T1000 (cell line): ENCODE data around the gene HS3ST6.
"Not testable (repeated sequence)": the region's sequence is repeated elsewhere in the genome, so short reads cannot be mapped to it uniquely, and the experiment has no call there.

Experiments used
- DNase-seq: peaks from one replicate; lab custom pipeline; 2025; ENCODE audit warnings: mixed read lengths; lab: John Stamatoyannopoulos, UW

The HS3ST6 gene

DNA sequence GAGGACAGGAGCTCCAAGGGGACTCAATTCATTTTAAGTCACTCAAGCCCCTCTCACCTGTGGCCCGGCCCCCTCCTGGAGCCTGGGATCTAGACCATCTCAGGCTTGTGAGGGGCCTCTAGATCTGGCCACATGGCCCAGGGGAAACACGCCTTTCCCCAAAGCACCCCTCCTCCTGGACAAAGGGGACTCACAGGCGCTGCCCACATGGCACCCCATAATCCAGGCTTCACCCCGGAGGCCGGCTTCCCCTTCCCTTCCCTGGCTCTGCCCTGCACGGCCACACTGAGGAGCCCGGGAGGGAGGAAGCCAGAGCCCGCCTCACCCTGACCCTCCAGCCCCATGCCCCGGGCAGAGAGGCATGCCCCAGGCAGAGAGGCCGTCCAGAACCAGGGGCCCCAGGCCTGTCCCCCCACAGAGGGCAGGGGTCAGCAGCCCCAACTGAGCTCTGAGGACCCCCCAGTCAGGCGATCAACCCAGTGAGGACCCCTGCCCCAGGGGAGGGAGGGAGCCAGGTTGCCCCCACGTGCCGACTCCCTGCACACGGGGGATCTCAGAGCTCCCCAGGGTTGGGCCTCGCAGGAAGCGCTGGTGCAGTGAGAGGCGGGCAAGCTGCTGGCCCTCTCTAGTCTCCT lies 10.9 kb downstream of the HS3ST6 start:
- DNase-seq: no peak

DNA sequence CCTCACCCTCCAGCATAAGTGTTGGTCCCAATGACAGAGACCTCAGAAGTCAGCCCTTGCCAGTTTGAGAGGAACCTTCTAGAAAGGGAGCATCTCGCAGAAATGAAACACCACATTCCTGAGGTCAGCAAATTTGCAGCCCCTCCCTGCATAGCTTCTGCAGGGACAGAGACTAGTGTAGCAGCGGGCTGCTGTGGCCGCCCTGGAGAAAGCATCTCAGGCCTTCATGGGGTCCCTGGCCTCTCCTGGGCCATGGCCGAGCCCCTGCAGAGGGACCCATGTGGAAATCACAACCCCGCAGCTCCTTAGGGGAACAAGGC lies 11.4 kb downstream of the HS3ST6 start:
- no peak for DNase-seq

DNA sequence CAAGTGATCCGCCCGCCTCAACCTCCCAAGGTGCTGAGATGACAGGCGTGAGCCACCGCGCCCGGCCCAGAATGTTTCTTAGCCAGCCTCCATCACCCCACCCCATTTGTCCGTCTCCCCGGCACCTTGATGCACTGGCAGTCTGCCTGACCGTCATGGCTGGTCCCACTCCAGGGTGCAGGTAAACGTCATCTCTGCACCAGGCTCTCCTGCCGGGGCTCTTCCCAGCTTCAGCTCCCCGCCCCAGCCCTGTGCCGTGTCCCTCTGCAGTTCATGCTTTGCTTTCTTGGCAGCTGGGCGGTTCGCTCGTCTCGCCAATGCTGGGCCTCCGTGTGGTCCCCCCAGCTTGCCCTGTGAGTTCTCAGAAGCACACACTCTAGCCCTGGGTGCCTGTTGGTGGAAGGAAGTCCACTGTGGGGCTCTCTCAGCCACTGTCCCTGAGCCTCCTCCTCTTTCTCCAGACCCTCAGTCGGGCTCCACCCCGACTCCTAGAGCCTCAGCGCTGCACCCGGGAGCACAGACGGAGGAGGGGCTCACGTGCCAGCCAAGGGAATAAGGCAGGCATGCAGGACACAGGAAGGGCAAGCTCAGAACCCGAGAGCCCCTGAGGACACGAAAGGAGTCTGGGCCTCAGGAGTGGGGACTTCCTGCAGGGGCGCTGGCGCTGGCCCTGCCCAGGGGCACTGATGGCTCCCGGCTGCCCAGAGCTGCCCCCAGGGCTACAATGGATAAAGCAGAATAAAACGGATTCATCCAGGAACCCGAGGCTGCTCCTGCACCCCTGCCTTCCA lies 12.0 kb downstream of the HS3ST6 start:
- DNase-seq: no peak

DNA sequence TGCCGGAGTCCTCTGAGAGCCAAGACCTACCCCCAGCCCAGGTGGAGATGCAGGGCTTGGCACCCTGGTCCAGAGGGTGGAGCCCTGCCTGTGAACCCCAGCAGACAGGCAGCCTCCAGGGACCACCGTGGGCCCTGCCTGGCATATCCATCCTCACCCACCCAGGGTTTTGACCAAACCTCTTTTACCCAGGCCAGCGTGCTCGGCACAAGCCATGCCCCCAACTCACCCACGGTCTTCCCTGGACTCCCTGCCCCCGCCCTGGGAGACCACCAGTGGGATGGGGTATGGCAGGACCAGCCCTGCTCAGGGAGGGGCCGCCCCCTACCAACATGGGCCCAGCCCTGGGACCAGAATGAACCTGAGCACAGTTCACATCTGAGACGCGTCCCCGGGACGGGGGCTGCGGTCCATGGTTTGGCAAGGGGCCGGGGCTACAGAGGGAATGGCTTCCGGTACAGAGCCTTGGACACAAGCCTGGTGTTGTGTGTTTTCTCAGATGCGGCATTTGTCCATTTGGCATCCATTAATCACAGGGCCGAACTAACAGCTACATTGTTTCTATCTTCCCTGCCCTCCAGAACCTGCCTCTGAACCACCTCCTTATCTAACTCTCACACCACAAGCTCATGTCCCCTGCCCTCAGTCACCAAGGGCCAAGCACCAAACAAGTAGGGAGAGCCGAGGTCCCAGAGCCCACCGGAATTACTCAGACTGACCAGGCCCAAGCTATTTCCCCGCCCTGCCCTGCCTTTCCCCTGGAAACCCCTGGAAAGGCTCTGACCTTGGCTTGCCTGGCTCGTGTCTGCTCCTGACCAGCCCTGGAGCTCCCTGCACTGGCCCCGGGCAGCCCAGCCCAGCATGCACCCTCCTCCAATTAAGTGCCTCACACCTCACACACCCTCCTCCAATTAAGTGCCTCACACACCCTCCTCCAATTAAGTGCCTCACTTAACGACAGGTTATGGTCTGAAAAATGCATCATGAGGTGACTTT lies 14.1 kb downstream of the HS3ST6 start:
- DNase-seq: no peak

DNA sequence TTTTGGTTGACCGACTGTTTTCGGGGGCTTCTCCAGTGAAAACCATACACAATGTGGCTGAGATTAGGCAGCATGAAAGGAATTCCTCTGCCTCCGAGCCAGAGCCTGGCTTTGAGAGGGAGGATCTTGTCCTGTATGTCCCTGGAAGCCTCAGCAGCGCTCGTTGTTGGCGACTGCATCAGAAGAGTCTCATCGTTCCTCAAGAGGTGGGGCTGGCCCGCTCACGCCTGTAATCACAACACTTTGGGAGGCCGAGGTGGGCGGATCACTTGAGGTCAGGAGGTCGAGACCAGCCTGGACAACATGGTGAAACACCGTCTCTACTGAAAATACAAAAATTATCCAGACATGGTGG lies 15.0 kb downstream of the HS3ST6 start:
- DNase-seq: no peak

DNA sequence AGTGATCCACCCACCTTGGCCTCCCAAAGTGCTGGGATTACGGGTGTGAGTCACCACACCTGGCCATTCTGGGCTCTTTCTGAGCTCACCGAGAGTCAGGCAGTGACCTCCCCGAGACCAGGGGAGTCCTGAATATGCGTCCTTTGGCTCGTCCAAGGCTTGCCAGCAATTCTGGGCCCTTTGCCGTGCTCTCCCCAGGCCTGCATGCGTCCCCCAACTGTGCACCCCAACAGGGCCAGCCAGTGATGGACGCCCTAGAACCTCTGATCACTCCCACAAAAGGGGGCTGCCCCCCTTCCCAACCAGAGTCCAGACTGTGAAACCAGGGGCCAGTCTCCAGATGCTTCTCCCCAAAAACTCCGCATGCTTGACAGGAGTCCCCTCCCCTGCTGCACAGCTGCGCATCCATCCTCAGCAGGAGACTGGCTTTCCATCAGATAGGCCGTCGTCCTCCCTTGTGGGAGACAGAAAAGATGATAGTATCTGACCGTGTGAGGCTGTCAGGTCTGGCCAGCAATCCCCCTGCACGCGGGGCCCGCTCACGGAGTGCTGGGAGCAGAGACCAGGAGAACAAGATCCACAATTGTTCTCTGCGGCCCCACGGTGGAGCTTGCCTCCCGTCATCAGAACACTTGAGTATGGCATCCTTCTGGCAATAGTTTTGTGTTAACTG lies 15.5 kb downstream of the HS3ST6 start:
- no peak for DNase-seq

DNA sequence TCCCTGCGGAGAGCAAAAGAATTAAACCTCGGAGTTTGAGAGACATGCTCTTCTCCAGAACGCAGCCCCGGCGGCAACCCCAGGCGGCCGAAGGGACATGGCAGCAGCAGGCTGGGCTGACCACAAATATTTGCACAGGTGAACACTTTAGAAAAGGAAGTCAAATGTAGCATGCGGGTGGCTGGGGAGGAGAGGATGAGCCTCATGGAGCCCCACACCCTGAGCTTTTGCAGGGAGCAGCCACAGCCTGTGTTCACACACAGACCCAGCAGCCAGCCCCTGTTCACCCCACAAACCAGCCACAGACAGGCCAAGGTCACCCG lies 17.8 kb downstream of the HS3ST6 start:
- no peak for DNase-seq

DNA sequence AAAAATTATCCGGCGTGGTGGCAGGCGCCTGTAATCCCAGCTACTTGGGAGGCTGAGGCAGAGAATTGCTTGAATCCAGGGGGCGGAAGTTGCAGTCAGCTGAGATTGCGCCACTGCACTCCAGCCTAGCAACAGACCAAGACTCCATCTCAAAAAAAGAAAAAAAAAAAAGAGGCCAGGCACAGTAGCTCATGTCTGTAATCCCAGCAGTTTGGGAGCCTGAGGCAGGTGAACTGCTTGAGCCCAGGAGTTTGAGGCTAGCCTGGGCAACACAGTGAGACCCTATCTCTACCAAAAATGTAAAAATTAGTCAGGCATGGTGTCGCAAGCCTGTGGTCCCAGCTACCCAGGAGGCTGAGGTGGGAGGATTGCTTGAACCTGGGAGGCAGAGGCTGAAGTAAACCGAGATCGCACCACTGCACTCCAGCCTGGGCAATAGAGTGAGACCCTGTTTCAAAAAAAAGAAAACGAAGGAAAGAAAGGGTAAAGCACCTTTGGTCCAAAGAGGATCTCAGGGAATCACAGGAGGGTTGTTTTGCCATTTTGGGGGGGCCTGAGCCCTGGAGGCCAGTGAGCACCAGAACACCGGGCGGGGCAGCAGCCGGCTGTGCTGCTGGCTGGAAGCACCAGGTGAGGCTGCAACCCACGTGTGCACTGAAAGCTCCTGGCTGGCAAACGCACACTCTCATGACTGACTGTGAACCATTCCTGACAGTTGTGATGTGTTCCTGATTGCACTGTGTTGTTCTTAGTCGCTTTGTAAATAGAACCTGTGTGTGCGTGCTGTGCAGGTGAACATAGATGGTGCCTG lies 18.4 kb downstream of the HS3ST6 start:
- DNase-seq: no peak

DNA sequence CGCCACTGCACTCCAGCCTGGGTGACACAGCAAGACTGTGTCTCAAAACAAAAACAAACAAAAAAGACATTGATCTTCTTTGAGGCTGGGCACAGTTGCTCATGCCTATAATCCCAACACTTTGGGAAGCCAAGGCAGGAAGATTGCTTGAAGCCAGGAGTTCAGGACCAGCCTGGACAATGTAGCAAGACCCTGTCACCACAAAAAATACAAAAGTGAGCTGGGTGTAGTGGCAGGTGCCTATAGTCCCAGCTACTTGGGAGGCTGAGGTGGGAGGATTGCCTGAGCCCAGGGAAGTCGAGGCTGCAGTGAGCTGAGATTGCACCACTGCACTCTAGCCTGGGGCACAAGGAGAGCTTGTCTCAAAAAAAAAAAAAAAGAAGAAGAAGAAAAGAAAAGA lies 20.5 kb downstream of the HS3ST6 start:
- not testable (repeated sequence) for DNase-seq

DNA sequence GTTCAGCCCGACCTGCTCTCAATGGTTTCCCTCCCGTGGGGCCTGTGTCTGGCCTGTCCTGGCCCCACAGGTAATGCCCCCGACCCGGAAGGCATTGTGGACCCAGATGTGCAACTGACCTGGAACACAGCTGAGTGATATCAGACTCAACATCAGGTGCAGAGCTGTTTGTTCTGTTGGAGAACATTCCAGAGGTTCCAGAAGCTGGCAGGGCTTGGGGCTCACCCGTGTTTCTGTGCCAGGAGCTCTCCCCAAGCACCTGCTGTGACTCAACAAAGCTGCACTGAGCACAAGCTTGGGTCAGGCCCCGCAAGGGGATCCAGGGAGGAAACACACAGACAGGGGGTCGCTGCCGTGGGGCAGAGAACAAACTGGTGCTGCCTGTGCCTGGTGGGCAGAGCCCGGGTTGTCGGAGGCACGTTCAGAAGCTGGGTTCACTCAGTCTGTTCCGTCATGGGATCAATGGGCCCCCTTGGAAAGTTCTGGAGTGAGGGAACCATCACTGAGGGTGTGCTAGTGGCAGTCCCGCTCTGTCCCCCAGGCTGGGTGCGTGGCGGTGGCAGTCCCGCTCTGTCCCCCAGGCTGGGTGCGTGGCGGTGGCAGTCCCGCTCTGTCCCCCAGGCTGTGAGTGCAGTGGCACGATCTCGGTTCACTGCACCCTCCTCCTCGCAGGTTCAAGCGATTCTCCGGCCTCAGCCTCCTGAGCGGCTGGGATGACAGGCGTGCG lies 22.1 kb downstream of the HS3ST6 start:
- no peak for DNase-seq

DNA sequence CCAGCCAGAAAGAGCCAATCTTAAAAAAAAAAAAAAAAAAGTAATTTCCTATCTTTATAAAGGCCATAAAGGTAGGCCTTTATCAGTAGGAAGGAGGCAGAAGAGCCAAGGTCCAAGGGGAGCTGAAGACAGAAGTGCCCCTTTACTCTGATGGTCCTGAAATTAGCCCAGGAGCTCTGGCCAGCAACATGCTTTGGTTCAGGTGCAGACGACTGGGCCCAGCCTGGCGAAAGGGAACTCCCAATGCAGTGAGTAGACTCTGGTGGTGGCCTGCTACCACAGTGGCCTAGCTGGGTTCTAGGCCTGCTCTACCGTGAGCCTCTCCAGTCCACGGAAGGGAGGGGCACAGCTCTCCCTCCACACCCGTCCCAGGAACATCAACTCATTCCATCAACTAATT lies 23.1 kb downstream of the HS3ST6 start:
- DNase-seq: no peak

DNA sequence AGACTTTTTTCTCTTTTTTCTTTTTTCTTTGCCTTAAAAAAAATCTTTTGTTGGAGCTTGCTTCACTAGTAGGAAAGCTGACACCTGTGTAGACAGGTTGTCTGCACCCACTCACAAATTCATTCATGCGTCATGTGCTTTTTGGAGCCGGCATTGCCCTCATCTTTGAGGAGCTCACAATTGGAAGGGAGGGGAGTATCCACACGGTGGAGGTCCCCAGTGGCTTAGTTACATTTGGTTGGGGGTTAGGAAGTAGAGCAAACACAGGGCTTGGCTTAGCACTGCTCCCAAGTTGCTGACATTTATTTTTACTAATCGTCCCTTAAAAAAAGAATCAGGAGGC lies 27.5 kb downstream of the HS3ST6 start:
- DNase-seq: no peak

DNA sequence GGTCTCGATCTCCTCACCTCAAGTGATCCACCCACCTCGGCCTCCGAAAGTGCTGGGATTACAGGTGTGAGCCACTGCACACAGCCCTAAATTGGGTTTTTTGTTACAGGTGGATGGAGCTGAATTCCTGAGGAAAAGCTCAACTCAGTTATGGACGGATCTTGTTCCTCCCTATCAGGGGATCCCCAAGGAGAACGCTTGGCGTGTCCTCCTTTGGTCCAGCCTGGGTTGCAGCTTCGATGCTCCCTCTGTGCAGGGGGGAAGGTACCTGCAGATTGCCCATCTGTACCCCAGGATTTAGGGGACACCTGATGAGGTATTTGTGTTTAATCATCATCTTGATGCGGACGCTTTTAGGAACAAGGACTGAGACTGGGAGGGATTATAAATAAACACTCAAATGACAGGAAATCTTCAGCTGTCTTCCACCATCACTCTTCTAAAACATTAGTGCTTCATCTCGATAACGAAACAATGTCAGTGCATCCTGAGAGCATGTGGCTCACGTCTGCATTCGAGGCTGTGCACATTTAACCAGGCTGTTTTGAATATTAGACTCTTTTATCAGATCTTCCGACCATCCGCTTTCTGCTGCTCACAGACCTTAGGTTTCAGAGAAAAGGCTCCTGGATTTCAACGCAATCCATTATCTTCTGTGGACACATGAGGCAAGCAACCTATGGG lies 28.0 kb downstream of the HS3ST6 start:
- DNase-seq: no peak

DNA sequence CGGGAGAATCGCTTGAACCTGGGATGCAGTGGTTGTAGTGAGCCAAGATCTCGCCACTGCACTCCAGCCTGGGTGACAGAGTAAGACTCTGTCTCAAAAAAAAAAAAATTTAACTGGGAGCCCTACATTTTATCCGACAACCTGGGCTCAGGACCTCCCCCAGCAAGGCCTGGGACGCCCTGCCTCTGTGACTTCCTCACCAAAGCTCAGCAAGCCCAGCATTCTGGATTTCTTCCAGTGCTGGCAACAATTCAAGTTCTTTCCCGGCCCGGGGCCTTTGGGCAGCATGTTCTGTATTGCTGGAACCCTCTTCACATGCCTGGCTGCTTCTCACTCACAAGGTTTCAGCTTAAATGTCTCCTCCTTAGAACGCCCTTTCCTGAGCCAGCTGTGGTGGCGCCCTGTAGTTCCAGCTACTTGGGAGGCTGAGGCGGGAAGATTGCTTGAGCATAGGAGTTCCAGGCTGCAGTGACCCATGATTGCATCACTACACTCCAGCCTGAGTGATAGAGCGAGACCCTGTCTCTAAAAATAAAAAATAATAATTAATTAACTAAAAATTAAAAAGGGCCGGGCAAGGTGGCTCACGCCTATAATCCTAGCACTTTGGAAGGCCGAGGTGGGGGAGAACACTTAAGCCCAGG lies 30.4 kb downstream of the HS3ST6 start:
- no peak for DNase-seq

DNA sequence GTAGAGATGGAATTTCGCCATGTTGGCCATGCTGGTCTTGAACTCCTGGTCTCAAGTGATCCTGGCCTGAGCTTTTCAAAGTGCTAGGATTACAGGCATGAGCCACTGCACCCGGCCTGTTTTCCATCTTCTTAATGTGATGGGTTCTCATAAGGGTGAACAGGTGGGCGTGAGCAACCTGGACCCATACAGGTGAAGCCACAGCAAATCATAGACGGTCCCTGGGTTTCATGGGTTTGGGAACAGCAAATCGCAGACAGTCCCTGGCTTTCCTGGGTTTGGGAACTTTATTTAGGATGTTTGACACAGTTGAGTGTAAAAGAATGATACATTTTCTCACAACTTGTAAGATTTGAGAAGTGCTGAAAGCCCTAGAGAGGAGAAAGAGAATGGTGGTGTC lies 33.3 kb downstream of the HS3ST6 start:
- no peak for DNase-seq

DNA sequence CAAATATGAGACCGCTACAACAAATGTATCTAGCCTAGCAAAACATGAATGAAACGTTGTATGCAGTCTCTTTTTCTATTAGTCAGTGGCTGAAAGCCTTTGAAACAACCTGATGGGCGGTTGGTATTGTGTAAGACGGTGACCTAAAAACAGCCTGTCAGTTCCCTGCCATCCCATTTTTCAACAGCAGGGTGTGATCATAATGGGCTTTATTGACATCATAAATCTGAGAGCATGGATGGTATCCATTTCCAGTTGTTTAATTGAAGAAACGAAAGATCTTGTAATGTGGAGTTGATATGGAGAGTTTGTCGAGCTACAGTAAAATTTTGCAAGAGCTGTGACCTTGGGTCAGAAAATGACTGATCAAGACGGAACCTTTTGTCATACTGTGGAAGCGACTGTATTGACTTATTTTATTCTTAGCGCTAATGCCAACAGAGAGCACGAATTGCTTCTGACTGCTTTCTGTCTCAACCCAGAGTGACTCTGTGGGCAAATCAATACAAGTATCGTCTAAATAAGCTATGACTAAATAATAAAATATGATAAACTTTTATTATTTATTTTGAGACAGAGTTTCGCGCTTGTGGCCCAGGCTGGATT lies 34.0 kb downstream of the HS3ST6 start:
- DNase-seq: no peak

DNA sequence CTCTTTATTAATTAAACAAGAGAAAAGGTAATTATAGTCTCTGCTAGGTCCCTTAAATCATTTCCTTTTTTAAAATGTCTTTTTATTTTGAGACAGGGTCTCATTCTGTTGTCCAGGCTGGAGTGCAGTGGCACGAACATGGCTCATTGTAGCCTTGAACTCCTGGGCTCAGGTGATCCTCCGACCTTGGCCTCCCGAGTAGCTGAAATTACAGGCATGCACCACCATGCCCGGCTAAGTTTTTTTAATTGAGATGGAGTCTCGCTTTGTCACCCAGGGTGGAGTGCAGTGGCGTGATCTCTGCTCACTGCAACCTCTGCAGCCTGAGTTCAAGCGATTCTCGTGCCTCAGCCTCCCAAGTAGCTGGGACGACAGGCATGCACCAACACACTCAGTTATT lies 37.0 kb downstream of the HS3ST6 start:
- not testable (repeated sequence) for DNase-seq

DNA sequence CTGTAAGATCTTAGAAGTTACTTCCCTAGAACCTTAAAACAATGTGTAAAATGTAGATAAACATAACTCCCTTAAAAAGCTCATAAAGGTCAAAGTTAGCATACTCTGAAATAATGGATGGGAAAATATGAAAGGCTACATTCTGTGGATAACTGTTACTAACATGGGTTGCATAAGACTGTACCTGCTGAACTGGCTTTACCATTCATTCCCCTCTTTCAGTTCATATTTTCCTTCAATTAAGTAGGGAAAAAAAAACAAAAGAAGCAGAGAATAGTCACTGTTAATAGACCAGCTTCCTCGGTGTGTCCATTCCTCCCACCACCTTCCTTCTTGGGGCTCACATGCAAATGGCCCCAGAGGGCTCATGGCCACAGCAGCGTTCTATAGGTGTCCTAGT lies 38.7 kb downstream of the HS3ST6 start:
- DNase-seq: no peak

DNA sequence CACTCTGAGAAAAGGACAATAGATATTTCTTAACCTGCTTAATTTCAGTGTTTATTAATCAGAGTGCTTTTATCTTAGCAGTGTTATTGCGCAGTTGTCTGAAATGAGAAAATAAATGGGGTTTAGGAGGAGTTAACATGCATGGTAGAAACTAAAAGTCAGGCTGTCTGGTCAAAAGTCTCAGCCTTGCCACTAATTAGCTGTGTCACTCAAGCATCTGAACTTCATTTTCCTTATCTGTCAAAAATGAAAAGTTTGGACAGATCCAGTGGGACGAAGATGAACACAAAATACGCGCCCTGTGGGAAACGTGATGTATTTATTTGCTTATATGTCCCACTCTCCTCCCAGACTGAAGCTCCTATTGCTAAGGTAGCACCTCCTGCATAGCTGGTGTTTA lies 40.0 kb downstream of the HS3ST6 start:
- no peak for DNase-seq

DNA sequence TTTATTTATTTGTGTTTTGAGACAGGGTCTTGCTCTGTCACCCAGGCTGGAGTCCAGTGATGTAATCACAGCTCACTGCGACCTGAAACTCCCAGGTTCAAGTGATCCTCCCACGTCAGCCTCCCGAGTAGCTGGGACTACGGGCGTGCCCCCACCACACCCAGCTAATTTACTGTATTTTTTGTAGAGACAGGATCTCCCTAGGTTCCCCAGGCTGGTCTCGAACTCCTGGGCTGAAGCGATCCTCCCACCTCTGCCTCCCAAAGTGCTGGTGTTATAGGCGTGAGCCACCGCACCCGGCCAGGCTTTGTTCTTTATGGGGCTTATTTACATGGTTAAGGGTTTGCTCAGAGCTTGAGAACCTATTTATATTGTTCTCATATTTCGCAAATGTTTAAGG lies 40.4 kb downstream of the HS3ST6 start:
- DNase-seq: no peak
